ENCODE data around the gene CREB1. TPM values are rescaled to one million over a fixed set of nuclear protein-coding genes. Genes with fewer than 3 reads are reported as not detected.

CREB1 gene
- total and polyA plus RNA-seq, 10 of the 15 experiments (the other 5 are each of a cell fraction or from before 2014, with no cell fraction given) = 13.4 to 76.9 (median 39.5) TPM

GRCh38 chr2:207491086-207491485 lies 38.7 kb upstream of the CREB1 start (continued):
- TF ChIP-seq PBX3 (IDR thresholded peaks at IDR 0.05; ENCODE audit: insufficient replicate concordance, low read depth, low read length) (no peak), LARP7 (IDR thresholded peaks at IDR 0.05) (no peak), MYC (IDR thresholded peaks at IDR 0.05; ENCODE audit: insufficient read depth, insufficient read length, insufficient replicate concordance, low read length, severe bottlenecking) (no peak), SMAD5 (IDR thresholded peaks at IDR 0.05; ENCODE audit: low read depth) (no peak), CREM (IDR thresholded peaks at IDR 0.05; ENCODE audit: low read depth) (no peak)

GRCh38 chr2:207491956-207492355 lies 37.8 kb upstream of the CREB1 start:
- Histone ChIP-seq H3K36me3 (ENCODE audit: control insufficient read depth in 2 of 2, insufficient read depth in 2 of 2, low read length in 1 of 2) (no peaks in the 10 kb centered on the region), H3K27ac (ENCODE audit: control insufficient read depth, insufficient read depth) (no peak overlapping the region), H4K20me1 (ENCODE audit: control insufficient read depth, insufficient read depth) (no peaks in the 10 kb centered on the region), H3K4me1 (ENCODE audit: control insufficient read depth, insufficient read depth, low read length) (no peaks in the 10 kb centered on the region), H3K4me2 (ENCODE audit: control insufficient read depth, insufficient read depth) (no peak overlapping the region), H3K4me3 (no peak overlapping the region), H2AFZ (ENCODE audit: control insufficient read depth, low read depth, low read length) (no peak overlapping the region), H3K9ac (ENCODE audit: control insufficient read depth, insufficient read depth, low read length) (no peak overlapping the region), H3K79me2 (ENCODE audit: control insufficient read depth, insufficient read depth, low read length) (no peaks in the 10 kb centered on the region), H3K9me3 (replicated peaks; ENCODE audit: control insufficient read depth, insufficient read depth, low read length) (no peaks in the 10 kb centered on the region), H3K27me3 (replicated peaks in 1 of 2; ENCODE audit: control insufficient read depth in 2 of 2, insufficient read depth in 2 of 2, low read length in 1 of 2) (no peaks in the 10 kb centered on the region)
- no peak for FAIRE-seq
- intact Hi-C loops (cut with micrococcal nuclease; ENCODE audit: unreplicated experiment) = no loop called here
- 58% methylated on average over 5 of the region's 5 CpGs for WGBS (ENCODE audit: insufficient coverage, insufficient replicate concordance, low lambda C conversion rate, missing lambda C conversion rate)
- TF ChIP-seq PAX5 (IDR thresholded peaks at IDR 0.05; ENCODE audit: borderline replicate concordance, low read depth, low read length) (no peak), TAF1 (IDR thresholded peaks at IDR 0.05; ENCODE audit: borderline replicate concordance, low read depth, low read length) (no peak)
- POLR2A ChIA-PET = no interaction called here
- RAD21 ChIA-PET (ENCODE audit: unreplicated experiment) = interaction anchor here (1.4 kb wide), 1 partner anchor 11 kb away, joined by 5 read pairs; no protein-coding TSS in a partner anchor
- CTCF ChIA-PET = no interaction called here
- BruUV-seq (replicated peaks) = no TSS peak
- SMC1A ChIA-PET (ENCODE audit: uncharacterized antibody, unreplicated experiment) = interaction anchor here (0.8 to 1.6 kb wide), 2 partner anchors 12 to 27 kb away, joined by 3 to 6 read pairs; no protein-coding TSS in a partner anchor
- in situ Hi-C loops (cut with MboI) = no loop called here
- DNase-seq (ENCODE audit: low read depth, low spot score) = no peak
- no peak for ATAC-seq
